ENCODE data around the gene GKN2.
A peak's percentile ranks its signal among the peaks of the same experiment; 100 is the strongest.

Gene GKN2, protein sequence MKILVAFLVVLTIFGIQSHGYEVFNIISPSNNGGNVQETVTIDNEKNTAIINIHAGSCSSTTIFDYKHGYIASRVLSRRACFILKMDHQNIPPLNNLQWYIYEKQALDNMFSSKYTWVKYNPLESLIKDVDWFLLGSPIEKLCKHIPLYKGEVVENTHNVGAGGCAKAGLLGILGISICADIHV

DNA sequence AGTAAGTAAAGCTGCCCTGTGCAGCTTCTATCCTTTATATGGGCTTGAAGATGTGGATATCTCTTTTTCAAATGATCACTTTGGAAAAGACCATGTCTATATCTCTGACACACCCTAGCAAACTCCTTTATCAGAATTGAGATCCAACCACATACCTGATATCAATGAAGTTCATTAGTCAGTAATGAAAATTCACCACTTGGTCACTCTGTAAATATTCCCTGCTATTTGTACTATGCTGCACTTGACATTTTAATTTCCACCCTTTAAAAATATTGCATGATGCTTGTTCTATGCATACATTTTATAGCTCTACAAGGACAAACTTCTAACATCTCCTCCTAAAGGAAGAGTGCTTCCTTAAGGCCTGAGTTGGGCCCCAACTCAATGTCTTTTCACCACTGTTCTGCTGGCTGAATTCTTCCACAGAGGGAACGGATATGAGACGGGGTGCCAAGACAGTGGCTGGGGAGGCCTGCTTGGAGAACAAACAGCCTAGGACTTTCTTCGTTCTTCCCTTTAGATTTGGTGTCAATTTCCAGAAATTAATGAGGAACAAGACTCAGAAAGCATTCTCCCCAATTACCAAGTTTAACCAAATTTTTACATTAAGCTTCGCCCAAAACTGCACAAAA is at the start of gene GKN2:
TSS of gene GKN2 (minus strand) at position 7 of the 635 bp plus-strand sequence. CDS start 32 bp downstream, outside the sequence.
- no peak for DNase-seq

DNA sequence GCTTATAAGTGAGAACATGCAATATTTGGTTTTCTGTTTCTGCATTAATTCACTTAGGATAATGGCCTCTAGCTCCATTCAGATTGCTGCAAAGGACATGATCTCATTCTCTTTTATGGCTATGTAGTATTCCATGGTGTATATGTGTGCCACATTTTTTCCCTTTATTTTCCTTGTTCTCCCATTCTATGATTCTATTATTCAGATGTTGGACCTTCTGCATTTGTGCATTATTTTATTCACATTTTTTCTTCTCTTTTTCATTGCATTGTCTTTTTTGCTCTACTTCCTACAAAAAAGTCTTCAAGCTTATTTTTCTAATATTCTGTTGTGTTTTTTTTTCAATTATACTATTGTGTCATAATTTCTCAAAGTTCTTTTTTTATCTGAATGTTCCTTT is 49.2 kb upstream of the GKN2 start:
- no peak for DNase-seq

DNA sequence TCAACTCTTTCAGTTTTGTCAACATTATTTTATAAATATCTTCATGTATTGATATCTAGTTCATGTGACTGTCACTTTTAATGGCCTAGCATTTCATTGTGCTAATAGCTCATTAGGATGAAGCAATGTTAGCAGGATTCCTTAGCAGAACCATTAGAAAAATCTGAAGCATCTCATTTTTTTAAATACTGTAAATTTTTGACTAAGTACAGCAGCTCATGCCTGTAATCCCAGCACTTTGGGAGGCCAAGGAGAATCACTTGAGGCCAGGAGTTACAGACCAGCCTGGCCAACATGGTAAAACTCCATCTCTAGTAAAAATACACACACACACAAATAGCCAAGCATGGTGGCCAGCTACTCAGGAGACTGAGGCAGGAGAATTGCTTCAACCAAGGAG is 44.7 kb upstream of the GKN2 start:
- DNase-seq, result no peak

DNA sequence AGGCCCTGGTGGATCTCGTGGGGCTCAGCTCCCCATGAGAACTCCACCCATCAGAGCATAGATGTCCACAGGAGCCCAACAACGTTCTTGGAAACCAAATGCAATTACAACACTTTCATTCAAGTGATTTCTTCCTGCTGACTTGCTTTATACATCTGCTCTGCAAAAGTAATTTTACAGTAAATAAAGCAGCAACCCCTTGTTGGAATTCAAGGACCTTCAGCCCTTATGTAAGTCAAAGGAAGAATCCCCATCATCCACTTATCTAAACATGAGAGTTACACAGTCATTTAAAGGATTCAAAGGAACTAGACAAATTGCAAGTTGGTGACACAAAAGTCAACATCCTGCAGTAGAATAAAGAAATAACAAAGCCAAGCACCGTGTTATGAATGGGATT is 43.2 kb upstream of the GKN2 start:
- peak; percentile 8 for DNase-seq

DNA sequence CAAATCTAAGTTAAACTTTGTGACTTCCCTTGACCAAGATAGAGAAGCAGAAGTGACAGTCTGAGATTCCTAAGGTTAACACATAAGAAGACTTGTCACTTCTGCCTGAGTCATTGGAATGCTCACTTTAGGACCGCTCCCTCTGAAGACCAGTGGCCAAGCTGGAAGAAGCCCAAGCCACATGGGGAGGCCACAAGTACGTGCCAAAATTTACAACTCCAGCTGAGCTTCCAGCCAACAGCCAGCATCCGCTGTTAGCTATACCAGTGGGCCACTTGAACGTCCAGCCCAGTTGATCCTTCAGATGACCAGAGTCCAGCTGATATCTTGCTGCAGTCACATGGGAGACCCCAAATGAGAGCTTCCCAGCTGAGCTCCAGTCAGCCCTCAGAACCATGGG is 42.2 kb upstream of the GKN2 start:
- DNase-seq, result no peak

DNA sequence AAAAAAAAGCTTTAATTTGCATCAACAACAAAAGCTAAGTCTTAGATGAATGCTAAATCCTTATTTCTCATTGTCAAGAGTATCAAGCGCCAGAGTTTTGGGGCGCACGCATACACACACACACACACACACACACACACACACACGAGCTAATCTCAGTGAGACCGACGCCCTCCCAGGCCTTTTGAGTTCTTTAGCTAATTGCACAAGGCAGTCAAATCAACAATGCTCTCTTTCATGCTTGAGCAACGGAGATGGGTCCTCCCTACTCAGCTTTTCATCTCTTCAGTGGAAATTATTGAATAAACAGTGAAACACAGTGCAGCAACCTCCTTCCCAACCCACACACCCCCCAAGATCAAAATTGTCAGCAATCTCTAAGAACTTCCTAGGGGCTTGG is 41.0 kb upstream of the GKN2 start:
- no peak for DNase-seq

DNA sequence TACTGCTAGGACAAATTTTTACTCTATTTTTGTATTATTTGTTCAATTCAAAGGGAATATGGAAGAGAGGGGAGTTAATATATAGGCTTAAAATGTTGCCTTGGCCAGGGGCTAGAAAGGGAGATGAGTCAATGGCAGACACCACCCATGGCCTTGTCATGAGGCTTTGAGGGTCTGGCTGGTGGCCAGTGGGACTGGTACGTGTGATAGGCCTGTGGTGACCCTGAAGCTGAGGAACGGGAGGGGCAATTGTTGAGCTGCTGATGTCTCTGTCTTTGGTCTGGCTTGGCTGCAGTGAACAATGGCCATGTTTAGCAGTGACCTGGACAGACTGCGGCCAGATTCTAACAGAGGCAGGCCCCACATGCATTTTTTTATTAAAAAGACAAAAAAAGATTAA is 40.2 kb upstream of the GKN2 start:
- DNase-seq, result no peak

DNA sequence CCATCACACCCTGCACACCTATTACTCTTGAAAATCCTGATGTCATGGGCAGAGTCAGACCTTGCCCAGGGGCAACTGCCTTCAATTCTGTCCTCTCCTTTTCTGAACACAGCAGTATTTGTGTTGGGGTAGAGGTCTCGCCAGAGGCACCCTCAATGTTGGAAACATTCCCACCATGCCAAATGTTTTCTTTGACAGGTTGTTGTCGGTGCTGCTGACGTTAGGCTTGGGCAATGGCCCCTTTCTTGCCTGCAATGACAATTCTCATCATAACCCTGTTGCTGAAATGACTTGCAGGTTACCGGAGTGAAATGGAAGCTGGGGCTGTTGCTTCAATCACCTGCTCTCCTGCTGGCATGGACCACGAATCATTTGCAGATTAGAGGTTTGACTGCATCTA is 39.6 kb upstream of the GKN2 start:
- DNase-seq, result no peak

DNA sequence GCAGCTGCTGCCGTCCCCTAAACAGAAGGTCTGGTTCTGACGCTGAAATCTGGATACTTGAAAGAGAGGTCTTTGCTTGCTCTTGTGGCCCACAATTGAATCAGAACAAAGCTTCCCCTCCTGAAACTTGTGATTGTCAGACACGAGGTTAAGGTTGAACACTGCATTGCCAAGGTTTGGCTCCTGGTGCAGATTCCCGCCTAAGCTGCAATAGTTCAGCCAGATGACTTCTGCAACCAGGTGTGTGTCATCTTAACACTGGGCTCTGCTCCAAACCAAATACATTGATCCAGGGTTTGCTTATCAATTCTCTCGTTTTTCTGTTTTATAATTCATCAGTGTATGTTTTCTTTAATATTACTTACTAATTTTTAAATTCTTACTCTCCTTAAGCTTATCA is 36.3 kb upstream of the GKN2 start:
- DNase-seq, result no peak

DNA sequence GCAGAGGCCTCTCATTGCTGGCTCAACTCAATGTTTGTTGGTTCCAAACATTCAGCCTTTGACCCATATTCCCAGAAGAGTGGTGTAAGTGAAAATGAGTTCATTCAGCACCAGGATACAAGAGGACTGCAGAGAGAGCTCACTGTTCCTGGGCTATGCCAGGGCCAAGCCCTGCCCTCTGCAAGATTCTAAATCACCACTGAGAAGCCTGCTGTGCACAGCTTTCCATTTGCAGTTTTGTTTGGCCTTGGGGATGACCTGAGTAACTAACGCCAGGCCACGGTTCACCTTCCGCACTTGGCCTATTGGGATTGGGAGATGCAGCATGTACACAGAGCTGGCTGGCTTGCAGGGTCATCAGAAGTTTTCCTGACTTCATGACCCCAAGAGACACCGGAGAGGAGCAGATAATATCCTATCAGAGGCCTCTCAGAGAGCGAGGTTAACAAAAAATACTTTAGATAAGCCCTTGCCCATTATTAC is 34.4 kb upstream of the GKN2 start:
- DNase-seq, result no peak

DNA sequence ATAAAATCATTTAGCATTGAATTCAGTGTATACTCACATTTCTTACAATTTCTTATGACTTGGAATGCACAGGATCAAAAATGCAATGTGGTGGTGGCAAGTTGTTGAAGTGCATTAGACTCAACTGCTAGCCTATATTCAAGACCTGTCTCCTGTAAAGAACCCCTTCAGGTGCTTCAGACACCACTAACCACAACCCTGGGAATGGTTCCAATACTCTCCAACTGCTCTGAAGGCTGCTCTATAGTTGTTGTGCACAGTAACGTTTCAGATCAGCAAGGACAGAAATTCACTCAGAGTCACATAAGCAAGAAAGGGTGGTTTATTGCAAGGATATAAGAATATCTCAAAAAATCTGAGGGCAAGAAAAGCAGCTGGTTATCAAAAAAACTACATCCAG is 28.3 kb upstream of the GKN2 start:
- DNase-seq, result no peak

DNA sequence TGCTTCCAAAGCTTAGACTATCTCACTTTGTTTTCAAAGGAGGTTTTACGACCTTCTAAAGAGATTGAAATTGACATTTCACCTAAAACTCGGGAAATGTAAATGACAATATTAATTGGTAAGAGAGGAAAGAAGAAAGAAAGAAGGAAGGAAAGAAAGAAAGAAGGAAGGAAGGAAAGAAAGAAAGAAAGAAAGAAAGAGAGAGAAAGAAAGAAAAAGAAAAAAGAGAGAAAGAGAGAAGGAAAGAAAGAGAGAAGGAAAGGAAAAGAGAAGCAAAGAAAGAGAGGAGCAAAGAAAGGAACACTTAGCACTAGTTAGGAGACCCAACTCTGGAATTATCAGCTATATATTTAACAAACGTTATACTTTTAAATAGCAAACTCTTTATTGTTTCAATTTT is 25.4 kb upstream of the GKN2 start:
- DNase-seq, result no peak

DNA sequence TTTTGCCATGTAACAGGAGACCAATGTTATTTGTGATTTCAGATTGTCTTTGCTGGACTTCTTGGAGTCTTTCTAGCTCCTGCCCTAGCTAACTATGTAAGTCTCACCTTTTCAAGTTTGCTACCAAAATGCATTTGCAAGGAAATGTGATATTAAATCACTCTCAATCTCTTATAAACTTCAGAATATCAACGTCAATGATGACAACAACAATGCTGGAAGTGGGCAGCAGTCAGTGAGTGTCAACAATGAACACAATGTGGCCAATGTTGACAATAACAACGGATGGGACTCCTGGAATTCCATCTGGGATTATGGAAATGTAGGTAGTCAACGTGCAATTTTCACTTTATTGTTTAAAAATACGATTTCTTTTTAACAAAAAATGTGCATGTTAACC is 24.8 kb upstream of the GKN2 start:
- DNase-seq, result no peak

DNA sequence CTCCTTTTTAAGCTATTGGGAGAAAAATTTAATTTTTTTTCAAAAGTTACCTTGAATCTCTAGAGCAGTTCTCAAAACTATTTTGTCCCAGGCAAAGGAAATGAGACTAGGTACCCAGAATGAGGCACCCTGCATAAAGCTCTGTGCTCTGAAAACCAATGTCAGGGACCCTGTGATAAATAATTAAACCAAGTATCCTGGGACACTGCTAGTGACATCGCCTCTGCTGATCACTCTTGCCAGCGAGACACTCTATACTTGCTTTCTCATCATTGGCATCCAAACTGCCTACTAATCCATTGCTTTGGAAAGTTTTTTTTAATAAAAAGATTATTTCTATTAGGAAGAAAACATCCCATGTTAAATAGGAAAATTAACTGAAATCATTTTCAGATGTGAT is 23.2 kb upstream of the GKN2 start:
- DNase-seq, result no peak

DNA sequence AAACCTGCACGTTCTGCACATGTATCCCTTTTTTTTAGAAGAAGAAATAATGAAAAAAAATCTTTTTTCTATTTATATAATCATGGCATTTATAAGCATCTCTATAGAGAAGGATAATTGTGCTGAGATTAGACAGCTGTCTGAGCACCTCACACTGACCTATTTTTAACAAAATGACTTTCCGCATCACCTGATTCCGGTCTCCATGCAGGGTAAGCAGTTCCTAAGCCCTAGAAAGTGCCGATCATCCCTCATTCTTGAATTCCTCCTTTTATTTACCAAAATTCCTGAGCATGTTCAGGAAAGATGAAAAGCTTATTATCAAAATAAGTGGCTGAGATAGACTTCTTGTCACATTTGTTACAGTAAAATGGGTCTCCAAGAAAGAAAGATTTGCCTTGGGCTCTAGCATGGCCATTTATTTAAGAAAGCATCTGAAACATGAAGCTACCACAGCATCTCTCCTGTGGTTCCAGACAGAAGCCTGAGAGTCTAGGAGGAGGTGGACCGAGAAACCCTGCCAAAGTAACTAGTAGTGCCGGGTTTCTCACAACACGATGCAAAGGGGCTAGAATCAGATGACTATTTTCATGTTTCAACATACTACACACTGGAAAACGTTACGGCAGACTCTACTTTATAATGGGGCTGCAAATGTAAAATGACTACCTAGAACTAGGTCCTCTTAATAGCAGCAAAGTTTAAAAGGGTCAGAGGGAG is 22.4 kb upstream of the GKN2 start:
- DNase-seq, result no peak

DNA sequence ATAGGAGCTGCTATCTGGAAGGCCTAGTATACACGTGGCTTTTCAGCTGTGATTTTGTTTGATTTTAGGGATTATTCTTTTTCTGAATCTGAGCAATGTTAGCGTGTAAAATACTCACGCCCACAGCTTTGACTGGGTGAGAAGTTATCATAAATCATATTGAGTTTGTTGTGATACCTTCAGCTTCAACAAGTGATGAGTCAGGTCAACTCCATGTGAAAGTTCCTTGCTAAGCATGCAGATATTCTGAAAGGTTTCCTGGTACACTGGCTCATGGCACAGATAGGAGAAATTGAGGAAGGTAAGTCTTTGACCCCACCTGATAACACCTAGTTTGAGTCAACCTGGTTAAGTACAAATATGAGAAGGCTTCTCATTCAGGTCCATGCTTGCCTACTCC is 21.6 kb upstream of the GKN2 start, which contains the start of gene GKN1:
TSS of gene GKN1 (plus strand) at position 386 of the 400 bp plus-strand sequence. CDS start 42 bp downstream, outside the sequence.
- no peak for DNase-seq

DNA sequence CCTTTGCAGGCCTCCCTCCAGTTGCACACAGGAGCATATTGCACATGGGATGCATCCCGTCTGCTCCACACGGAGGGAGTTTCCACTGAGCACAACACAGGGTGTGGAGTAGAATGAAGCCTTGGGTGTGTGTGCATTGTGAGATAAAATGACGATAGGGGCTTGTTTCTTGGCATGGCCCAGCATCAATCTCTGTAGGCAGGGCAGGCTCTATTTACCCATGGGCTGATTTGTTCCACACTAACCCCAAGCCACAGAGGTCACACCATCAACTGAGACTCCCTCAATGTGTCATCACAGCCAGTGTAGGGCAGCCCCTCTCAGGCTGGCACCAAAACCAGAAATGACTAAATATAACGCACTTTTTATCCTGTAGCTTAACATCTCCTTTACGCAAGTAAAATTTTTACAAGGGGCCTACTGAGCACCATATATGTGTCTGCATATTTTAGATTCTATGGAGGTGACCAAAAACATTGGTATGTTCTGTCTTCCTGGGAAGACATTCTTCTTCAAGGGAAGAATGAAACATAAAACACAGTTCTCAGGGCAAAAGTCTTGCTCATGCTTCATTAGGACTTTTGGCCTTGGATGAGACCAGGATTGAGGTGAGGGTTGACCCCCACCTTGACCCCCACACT is 19.0 kb upstream of the GKN2 start:
- DNase-seq, result no peak

DNA sequence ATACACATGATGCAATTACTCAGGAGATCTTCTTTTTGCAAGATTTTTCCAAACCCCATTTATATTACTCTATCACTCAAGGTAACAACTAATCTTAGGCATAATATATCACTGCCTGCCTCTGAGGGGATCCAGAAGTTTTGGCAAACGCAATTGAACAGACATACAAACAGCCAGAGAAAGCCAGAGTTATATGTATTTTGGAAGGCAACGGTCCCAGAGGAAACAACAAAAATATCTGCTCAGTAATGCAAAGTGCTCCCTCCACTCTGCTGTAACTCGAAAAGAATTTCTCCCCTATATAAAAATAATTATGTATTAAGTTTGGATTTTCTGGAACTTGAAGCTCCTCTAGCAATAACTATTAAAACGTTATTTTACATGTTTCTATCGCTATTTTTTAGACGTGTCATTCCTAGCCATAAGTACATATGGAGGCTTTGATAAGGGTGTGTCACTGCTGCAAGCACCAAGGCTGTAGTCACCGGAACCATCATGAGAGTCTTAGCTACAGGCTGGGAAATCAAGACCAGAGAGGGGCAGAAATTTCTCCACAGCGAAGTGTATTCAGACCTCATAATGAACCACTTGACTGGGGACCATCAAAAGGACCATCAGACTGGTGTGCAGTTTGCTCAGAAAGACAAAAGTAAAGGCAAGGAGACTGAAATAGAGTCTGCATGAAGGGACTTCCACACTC is 18.0 kb upstream of the GKN2 start:
- DNase-seq, result no peak

DNA sequence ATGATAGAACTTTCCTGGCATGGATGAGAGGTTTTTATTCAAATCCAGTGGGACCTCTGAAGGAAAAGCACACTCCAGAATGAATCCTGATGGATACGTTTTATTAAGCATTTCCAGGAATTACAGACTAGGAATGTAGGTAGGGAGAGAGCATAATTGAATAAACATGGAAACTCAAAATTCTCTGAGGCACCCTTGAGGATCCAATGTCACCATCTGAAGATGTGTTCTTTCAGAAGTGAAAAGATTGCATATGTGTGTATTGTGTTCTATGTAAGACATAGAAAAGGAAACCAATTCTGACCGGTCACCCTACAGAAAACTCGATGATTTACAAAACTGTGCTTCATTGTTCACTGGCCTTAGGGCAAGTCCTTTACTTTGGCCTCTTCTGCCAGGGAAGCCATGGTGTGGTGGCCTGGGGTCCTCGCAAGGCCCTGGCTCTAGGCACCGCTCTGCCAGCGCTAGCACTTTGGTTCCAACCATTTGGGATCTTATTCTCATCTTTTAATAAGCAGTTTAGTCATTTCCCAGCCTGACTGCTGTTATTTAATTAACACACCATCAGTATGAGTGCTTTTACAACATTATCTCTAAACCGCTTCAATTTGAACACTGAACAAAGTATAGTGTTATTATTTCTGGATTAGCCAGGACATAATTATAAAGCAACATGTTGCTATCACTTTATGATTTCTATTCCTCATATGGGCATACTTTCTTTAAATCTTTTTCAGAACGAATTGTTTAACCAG is 17.2 kb upstream of the GKN2 start:
- no peak for DNase-seq

DNA sequence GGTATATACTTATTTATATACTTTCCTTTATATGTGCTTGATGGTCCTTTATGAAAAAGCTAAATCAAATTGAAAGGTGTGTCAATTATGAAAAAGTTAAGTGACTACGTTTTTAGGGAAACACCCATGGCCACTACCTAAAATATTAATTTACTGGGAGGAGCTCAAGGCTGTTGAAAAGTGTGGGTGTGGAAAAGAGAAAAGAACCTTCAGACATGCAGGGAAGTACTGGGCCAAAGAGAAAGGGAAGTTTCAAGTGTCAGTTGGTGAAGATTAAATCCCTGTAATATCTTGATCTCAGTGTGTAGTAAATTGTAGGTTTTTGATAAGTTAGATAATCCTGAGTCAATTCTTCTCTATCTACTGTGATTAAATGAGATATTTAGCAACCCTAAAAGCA is 15.5 kb upstream of the GKN2 start:
- no peak for DNase-seq

DNA sequence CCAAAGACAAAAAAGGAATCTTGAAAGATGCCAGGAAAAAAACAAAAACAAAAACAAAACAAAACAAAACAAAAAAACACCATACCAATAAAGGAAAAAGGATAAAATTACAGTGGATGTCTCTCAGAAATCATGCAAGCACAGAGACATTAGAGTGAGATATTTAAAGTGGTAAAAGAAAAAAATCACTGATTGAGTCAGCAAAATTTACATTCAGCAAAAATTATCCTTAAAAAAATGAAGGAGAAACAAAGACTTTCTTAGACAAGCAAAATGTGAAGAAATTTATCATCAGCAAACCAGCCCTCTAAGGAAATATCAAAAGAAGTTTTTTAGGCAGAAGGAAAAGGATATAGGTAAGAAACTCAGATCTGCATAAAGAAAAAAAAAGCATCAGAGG is 11.6 kb upstream of the GKN2 start:
- DNase-seq, result no peak

DNA sequence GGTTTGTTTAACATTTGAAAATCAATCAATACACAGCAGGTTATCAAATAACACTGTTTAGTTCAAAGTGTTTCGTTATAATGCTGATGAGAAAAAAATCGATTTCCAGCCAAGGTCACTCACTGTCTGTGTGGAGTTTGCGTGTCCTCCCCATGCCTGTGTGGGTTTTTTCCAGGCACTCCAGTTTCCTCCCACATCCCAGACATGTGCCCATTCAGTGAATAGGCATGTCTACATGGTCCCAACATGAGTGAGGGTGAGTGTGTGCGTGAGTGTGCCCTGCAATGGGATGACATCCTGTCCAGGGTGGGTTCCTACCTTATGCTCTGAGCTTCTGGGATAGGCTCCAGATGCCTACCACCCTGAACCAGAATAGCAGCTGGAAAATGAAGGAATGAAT is 8.7 kb upstream of the GKN2 start:
- DNase-seq, result no peak

All from NCI-H2227 treated with DMSO at 0.1 percent for 48 hours (cell line).